Inflammatory macrophage (primary cell): ENCODE measurements around the gene DPYD.
"Not testable (repeated sequence)": the region's sequence is repeated elsewhere in the genome, so short reads cannot be mapped to it uniquely, and the experiment has no call there.

Source experiments
- DNase-seq, 2 donors: peaks; one replicate each; pipeline ENCODE4 v3.0.0-alpha.2; 2020 to 2022

Gene DPYD

DNA sequence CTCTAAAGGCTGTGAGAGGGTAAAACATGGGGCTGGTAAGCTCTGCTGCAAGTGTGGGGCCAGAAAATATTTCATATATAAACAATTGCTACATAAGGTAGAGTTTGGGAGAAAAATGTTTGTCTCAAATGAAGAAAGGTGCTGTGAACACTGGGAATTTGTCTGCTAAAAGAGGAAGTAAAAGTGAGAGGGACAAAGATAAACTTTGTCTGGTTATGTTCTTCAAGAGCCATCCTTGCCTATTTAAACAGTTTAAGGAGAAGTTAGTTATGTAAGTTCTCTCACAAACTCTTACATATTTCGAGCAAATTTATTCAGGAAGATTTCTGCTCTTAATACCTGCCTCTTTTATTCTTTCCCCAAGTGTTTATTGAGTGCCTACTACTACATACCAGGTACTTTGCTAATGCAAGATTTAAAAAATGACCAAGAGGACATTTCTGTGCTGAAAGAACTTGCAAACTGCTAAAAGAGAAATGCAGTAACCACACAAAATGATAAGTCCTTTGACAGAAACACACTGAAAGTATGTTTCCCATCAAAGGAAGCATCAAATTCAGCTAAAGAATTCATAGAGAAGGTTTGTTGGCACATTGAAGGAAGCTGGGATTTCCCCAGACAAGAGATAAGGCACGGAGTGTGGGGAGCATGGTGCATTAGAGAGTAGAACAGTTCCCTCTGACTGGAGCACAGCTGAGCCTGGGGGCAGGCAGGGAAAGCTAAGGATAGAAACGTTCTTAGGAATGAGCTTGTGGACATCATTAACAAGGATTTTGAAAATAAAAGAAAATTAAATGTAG lies 650.1 kb downstream of the DPYD start:
- no peak for DNase-seq

DNA sequence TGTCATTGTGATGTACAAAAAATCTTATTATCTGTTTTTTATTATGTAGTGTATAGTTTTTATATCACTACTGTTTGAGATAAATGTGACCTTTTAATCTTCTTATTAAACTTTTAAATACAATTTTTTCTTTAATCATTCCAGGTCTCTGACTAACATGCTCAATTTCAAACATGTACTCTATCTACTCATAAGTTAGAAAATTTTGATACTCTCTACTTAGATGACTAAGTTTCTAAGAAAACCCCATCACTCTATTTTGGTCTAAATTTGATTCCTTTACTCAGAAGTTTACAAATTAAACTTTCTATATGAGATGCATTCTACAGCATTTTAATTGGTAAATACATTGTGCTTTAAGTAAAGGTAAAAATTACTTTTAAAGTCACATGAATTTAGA lies 655.2 kb downstream of the DPYD start:
- DNase-seq, result no peak

DNA sequence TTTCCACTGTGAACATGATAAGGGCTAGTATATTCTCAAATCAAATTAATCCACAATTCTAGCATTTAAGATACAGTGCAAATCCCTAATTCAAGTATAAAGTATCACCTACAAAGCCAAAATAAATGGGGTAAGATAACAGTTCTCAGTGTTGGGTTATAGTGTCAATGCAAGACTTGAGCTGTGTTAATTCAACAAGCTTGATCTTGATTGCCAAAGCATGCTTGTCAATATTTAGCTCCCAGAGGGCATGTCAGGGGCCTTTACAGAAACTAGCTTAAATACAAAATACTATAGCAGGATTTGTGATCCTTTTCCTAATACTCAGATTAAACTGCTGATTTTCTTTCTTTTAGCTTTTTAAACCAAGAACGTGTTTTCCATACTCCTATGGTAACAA lies 658.0 kb downstream of the DPYD start:
- no peak for DNase-seq

DNA sequence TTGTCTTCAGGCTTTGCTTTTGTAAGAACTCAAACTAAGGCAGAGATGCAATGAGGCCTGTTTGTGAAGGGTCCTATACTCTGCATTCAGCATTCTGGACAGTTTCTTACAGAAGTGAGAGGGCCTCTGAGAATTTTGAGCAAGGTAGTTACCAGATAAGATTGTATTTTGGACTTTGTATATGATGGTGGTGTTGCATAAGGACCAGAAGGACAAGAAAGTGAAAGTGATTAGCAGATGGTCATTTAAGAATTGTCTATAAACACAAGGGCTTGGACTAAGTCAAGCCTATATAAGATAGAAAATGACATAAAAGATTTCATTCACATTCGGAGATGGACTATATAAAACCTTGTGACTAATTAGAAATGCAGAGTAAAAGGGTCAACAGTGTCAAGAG lies 662.2 kb downstream of the DPYD start:
- DNase-seq, result no peak

DNA sequence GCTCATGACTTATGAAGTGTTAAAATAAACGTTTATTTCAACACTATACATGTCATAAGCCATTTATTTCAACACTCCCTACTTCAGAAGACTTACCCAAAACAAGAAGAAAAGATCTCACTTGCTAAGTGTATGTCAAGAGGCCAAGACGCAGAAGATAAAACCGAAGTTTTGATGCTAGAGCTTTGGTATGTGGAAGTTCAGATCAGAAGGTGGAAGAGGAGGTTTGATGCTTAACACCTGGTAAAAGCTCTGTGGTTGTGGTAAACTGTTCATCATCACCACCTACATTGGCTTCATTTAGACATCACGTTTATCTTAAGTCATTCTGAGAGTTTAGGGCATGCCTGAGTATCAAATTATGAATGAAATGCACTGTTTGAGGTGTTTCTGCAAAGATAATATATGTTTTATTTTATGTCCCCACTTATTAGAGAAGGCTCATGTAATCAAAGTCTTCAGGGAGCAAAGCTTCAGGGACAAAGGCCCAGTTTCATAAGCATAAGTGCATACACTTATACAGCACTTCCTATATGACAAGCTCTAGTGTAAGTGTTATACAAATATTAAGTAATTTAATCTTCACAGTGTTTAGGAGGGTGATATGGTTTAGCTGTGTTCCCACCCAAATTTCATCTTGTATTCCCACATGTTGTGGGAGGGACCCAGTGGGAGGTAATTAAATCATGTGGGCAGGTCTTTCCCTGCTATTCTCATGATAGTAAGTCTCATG lies 665.9 kb downstream of the DPYD start:
- peak in 1 of 2 donors; percentile 37 for DNase-seq

DNA sequence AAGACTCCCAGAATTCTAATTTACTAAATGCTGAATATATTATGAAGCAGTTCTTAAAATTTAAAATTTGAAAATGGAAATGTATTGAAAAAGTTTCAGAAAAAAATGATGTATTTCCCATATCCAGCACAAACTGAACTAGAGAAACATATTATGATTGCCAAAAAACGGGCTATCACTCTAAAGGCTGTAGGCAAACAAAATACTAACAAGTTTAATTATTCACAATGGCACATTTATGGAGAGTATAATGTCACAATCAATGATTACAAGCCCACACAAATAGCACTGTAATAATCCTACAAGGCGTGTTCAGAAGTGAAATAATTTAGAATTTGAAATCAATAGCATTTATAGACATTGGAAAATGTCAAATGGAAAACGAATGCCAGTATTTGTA lies 667.9 kb downstream of the DPYD start:
- DNase-seq, result no peak

DNA sequence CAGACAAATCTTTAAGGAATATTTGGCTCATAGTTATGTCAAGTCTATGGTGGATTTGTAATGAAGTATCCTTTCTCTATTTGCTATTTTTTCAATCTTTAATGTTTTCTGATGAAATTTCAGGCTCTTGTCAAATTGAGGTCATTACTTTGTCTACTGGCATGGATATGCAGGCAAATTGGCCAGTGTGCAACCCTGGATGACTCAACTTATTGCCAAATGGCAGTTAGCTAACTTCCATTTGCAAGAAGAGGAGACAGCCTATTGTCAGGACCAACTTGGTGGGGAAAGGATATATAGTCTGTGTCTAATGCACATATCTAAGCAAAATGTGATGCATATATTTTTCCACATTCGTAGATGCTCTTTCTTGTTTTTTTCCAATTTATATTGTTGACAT lies 668.8 kb downstream of the DPYD start:
- DNase-seq, result peak; percentile 84 to 92

DNA sequence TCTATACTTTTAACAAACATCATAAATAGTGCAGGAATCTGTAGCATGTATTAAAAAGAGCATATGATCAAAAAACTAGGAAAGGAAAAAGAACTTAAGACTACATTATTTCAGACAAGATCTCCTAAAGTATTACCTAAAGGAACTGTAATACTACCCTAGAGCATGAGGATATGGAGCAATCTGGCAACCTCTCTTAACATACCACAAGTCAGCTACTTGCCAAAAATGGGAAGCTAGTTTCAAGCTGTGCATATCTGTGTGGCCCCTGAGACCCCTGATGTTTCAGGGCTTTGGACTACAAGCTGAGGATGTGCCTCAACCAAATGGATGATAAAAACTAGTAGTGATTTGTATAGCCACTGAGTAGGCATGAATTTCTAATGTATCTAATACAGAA lies 673.6 kb downstream of the DPYD start:
- peak; percentile 20 to 38 for DNase-seq

DNA sequence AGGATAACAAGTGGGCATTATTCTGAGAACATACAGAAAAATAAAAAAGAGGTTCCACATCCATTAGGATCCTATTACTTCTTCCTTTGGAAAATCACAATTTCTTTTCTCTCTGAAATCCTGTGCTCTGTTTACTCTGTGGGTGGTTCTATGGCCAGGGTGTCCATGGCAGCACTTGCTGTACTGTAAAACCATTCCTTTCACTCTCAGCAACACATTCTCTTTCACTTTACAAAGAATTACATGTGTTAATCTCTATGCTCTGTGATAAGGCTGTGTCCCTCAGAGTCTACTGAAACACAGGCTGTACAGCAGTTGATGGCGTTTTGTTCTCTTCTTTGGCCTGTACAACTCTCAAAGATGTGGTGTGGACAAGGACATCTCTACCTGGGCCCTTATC lies 675.2 kb downstream of the DPYD start:
- no peak for DNase-seq

DNA sequence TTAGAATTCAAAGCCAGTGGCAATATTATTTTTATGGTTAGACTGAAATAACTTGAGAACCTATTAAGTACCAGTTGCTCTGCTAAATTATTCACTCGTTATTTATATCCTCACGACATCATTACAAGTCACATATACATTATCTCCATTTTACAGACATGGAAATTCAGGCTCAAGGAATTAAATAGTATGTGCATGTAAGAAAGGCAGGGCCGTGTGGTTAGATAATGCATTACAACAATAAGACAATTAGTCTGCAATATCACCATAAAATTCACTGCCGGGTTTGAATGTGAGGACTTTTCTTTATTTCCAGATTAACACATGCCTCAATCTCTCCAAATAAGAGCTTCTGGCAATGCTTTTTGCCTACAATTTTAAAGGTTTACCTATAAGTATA lies 675.8 kb downstream of the DPYD start:
- no peak for DNase-seq

DNA sequence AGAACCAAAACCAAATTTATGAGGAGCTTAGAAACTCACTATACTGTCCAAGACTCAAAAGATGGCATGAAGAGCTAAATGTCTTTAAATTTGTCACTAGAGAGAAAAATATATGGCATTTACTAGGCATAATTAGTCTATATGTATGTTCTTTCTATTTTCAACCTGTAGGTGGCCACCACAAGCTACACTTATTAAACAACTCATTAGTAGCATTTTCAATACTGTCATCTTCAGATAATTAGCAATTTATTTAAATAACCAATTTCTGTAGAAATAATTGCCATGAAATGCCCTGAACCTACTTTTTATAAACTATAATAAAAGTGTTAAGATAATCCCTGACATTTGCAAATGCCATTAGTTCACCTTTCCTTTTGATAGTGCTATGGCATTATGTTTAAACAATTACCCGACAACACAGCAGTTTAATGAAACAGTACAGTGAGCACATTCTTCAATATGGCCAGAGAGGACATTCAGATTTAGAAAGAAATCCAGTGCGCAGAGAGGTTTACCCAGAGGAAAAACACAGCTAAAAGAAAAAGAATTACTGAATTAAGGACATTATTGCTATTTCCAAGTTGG lies 676.8 kb downstream of the DPYD start:
- DNase-seq, result peak in 1 of 2 donors; percentile 17

DNA sequence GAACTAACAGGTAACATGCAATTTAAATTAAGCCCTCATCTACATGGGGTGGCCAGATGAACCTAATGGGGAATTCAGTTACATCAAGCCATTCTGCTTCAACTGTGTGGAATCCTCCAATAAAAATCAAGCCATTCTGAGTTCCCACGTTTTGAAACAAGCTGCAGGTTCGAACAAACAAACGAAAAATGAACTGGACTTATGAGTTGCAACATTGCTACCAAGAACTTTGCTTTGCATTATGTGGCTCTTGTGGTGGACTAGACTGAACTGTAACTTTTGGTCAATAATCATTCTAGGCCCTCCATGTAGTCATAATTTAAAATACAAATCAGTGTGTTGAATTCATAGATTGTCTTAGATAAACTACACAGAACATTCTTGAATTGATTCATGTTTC lies 682.0 kb downstream of the DPYD start:
- no peak for DNase-seq

DNA sequence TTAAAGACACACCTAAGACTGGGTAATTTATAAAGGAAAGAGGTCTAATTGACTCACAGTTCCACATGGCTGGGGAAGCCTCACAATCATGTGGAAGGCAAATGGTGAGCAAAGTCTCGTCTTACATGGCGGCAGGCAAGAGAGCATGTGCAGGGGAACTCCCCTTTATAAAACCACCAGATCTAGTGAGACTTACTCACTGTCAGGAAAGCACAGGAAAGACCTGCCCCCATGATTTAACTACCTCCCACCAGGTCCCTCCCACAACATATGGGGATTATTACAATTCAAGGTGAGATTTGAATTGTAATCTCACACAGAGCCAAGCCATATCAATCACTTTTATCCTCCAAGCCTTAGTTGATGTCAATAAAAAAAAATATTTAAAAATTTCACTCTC lies 689.5 kb downstream of the DPYD start:
- DNase-seq, result not testable (repeated sequence)

DNA sequence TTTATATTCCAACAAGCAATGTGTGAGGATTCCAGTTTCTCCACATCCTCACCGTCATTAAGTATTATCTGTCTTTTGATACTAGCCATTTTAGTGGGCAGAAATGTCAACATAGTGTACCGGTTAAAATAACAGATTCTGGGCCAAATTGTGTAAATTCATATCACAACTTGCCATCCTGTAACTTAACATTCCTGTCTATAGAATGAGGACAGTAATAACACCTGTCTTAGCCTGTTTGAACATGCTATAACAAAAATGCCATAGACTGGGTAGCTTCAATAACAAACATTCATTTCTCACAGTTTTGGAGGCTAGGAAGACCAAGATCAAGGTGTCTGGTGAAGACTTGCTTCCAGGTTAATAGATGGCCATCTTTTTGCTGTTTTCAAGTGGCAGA lies 708.2 kb downstream of the DPYD start:
- no peak for DNase-seq

DNA sequence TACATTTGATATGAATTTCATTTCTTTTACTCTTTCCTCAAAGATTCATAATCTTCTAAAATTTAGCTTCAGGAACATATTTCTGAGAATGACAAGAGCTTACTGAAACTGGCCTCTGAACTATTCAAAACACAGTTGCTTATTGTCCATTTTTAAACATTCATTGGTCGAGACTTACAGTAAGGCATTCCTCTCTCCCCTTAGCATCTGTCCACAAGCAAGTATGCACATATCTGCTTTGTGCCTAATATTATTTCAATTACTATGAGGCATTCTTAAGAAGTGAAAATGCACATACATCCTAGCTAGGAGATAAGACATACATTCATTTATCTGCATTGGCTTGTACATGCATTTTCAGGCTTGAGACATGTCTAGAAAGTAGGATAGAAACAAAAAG lies 710.5 kb downstream of the DPYD start:
- no peak for DNase-seq

DNA sequence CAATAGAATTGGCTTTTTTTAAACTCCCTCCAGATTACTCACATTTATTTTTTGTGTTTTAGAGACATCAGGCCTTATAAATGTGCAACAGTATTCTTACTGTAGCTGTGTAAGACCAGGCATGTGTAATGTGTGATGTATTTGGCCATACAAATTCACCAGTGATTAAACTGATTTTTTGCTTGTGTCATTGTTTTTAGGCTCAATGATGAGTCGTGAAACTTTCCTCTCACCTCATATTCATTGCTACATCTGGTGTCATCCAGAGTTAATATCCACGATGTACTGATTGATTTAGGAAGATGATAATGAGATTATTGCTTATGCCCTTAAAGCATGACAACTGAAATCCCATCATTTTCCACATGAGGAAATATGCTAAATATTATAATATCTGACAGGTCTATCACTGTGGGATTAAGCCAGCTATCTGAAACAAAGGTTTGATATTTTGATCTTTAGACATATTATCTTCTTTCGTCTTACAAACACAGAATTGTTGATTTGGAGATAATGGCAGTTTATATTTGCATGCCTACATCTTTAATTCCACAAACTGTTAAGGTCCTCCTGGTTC lies 711.4 kb downstream of the DPYD start:
- no peak for DNase-seq

DNA sequence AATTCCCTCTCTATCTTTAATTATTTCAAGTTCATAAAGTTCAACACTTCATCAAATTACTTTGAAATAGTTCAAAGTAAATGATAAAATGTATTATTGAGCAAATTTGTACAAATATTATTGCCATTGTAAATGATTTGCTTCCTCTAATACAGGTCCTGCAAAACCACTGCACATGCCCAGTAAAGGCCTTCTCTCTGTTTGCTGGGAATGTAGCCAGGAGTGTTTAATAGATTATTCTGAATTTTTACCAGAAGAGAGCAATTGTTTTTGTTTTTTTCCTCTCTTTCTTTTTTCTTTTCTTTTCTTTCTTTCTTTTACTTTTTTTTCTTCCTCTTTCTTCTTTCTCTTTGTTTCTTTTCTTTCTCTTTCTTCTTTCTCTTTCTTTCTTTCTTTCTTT lies 713.0 kb downstream of the DPYD start:
- DNase-seq, result no peak

DNA sequence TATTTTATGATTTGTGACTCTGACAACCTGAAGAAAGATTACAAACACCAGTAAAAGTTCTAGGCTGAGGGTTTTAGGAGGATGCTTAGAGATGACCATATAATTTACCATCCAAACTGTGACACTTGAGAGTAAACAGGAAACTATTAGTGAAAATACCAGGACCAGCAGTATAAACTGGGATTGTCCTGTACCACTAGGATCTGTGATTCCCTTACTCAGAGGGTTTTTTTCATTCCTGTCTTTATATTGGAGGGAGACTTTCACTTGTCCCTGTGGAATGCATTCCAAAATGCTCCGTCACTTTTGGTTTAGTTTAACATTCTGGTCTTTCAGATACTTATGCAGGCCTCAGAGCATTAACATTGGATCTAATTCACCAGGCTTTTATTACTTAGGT lies 716.4 kb downstream of the DPYD start:
- no peak for DNase-seq

DNA sequence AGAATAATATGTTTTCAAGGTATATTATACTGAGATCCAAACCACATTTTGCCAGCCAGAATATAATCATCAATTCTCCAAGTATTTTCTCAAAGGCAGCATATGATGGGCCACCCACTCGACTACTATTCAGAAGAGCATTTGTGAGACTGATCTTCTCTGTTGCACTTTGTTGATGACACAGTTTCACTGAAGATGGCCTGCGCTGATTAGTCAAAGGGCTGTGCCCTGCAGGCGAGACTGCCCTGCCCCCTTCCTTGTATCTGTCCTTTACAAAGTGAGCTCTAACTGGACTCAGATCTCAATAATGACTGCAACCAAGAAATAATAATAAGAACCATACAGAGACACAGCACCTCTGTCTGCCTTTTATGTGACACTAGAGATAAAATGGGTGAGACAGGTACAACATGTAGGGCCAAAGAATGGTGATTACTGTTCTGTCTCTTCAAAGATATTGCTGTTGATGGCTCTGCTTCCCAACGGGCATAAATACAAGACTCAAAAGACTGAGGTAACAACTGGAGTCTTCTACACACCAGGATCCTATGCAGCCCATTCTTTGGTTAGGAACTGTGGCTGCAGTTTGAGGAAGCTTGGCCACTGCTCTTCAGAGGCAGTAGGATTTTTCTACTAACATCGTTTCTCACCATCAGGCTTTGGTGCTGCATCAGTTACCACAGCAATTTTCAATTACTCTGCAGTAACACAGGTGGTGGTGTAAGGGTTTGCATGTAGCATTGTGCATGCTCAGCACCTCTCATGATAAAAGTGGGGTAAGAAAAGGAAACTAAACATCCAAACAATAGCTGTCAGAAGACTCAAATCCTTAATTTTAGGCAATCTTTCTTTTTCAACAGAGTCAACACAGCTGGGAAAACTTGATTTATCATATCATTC lies 718.1 kb downstream of the DPYD start:
- DNase-seq, result no peak

DNA sequence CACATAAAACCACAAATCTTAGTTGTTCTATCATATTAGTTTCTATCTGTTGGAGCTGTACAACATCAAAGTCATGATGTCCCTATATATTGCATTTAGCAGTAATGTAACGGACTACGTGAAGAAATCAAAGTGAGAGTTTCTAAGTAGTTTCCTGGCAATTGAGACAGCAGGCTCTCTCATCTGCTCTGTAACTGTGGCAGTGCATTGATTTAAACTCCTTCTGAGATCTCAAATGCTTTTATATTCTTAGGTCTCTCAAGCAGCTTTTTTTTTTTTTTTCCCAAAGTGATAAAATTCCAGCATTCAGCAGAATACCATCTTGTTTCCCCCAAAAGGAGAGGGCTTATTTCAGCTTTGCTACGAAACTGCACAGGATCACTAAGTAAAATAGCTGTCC lies 719.2 kb downstream of the DPYD start:
- no peak for DNase-seq

DNA sequence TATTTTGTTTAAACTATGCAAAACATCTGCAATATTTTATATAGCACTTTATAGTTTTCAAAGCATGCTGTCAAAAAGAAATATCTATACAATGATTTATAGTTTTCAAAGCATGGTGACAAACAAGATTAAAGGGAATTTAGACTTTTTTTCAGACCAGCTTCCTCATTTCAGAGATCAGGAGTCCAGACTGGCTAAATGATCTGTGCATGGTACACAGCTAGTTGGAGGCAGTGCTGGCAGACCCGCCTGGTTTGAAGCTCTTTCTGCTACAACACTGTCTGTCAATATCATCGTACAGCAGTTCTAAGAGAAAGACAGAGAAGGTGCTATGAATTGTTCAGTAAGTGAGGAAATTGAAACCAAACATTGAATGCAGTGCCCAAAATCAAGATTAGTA lies 720.2 kb downstream of the DPYD start:
- no peak for DNase-seq

DNA sequence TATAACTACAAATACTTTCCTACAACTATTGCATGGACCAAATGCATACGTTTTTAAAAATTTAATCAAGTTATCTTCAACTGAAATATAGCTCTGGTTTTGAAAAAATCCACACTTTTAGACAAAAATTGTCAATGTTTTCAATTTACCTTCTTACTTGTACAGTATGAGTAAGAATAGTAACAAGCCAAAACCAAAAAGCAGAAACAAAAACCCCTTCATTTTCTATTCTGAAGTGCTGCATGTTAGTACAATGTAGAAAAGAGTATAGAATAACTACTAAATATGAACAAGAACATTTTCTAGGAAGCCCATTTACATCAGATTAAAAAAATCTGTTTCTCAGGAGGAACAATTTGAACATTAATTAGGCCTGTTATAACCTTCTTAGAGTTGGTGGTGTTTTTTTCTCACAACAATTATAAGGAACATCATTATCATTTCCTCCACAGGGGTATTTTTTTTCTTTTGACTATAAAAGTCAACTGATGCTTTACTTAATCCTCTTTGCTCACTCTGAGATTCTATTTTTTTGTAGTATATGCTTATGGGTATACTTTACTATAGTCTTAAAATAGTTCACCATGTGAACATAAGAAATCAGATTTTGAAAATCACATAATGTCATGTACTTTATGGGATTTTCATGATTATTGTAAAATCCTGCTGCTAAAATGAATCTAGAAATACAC lies 723.9 kb downstream of the DPYD start:
- no peak for DNase-seq
